K562 (cell line): ENCODE measurements around the gene CLIP1. TPM values are rescaled to one million over a fixed set of nuclear protein-coding genes. Genes with fewer than 3 reads are reported as not detected.
A peak's percentile ranks its signal among the peaks of the same experiment; 100 is the strongest.

Experiments
- ATAC-seq: fragments of 200-7000 bp; cut with Tn5 transposase; 3 replicates; pipeline ENCODE4 v1.9.1; 2020; ENCODE audit warnings: moderate library complexity
- Bru-seq: library from RNA; stranded (reverse); fragments of 400-500 nt; gene quantifications from one replicate; lab custom pipeline; 2021; lab: Mats Ljungman, UMichigan
- BruChase-seq, 2 experiments: library from RNA; stranded (reverse); fragments of 400-500 nt; gene quantifications; one replicate each; lab custom pipeline; 2021; lab: Mats Ljungman, UMichigan
- BruUV-seq: library from RNA; stranded (reverse); fragments of 400-500 nt; replicated peaks from 2 replicates; lab custom pipeline; 2021; lab: Mats Ljungman, UMichigan
- CTCF ChIA-PET: fragments of 300-600 bp; formaldehyde crosslinking; extraction: SDS; loops from one replicate; lab custom pipeline; 2021; ENCODE audit warnings: low intra/inter-chr PET ratio; lab: Yijun Ruan, JAX
- POLR2A ChIA-PET: fragments of 300-600, 350-650 bp; sonication (Branson Sonifier 250); formaldehyde crosslinking; extraction: SDS; loops from one replicate; lab custom pipeline; 2021; ENCODE audit warnings: antibody characterized with exemption, inconsistent platforms; lab: Yijun Ruan, JAX
- DNase-seq, 4 experiments: peaks; one replicate each; pipeline versions ENCODE4 v3.0.0 to v3.0.0-alpha.2; 2011 to 2018; ENCODE audit warnings: low spot score in 3 of 4, mixed read lengths in 3 of 4; ENCODE audit errors: extremely low read depth in 1 of 4
- FAIRE-seq: peaks from 2 replicates; lab custom pipeline; 2011; peaks lifted over from hg19 to GRCh38; lab: Jason Lieb, UNC
- H2AFZ ChIP-seq: 2 replicates; pipeline ENCODE4 v1.6.0; 2011; ENCODE audit warnings: low read depth, low read length, control low read depth, inconsistent platforms
- H3K27ac ChIP-seq: fragments of 200-600 bp; 3 replicates; pipeline ENCODE4 v1.8.0; 2011; ENCODE audit warnings: low read depth, mild to moderate bottlenecking, control low read depth, inconsistent platforms, low read length, moderate library complexity, mixed read lengths; ENCODE audit errors: extremely low read depth
- H3K27me3 ChIP-seq, 2 experiments: fragments of 300-600 bp in 1 of 2; 2 replicates in 1 of 2; 3 replicates in 1 of 2; pipeline versions ENCODE4 v1.6.0 to v1.8.0; 2011; ENCODE audit warnings: inconsistent platforms in 2 of 2, low read length in 2 of 2, mild to moderate bottlenecking in 1 of 2, mixed read lengths in 1 of 2, moderate library complexity in 1 of 2; ENCODE audit not compliant: control insufficient read depth in 2 of 2, insufficient read depth in 2 of 2
- H3K36me3 ChIP-seq: fragments of 300-600 bp; 3 replicates; pipeline ENCODE4 v1.8.0; 2011; ENCODE audit warnings: mild to moderate bottlenecking, low read length, inconsistent platforms; ENCODE audit not compliant: control insufficient read depth, insufficient read depth
- H3K4me1 ChIP-seq, 2 experiments: fragments of 200-600 bp in 1 of 2; replicated peaks in 1 of 2; 2 replicates in 1 of 2; 3 replicates in 1 of 2; pipeline versions ENCODE4 v1.5.1 to v1.8.0; 2011; ENCODE audit warnings: inconsistent platforms in 2 of 2, low read length in 2 of 2, mild to moderate bottlenecking in 1 of 2, mixed read lengths in 1 of 2, moderate library complexity in 1 of 2; ENCODE audit not compliant: control insufficient read depth in 2 of 2, insufficient read depth in 2 of 2
- H3K4me2 ChIP-seq: 2 replicates; pipeline ENCODE4 v1.6.1; 2011; ENCODE audit warnings: low read length, control low read depth, inconsistent platforms, mixed read lengths; ENCODE audit not compliant: insufficient read depth
- H3K4me3 ChIP-seq: fragments of 200-600 bp; sonication (generic), shearing (Covaris generic); 2 replicates; pipeline ENCODE4 v1.5.1; 2016; ENCODE audit warnings: control low read depth, inconsistent platforms
- H3K79me2 ChIP-seq: fragments of 200-600 bp; 3 replicates; pipeline ENCODE4 v1.8.0; 2011; ENCODE audit warnings: low read length, inconsistent platforms; ENCODE audit not compliant: control insufficient read depth, insufficient read depth
- H3K9ac ChIP-seq, 2 experiments: 2 replicates each; pipeline versions ENCODE4 v1.6.0 to v1.6.1; 2011; ENCODE audit warnings: low read depth in 2 of 2, low read length in 2 of 2, control low read depth in 1 of 2, inconsistent platforms in 1 of 2, mild to moderate bottlenecking in 1 of 2, mixed read lengths in 1 of 2; ENCODE audit not compliant: insufficient read depth in 1 of 2
- H3K9me1 ChIP-seq: one replicate; pipeline ENCODE4 v1.6.0; 2011; ENCODE audit warnings: inconsistent platforms, mild to moderate bottlenecking, low read length, moderate library complexity; ENCODE audit not compliant: control insufficient read depth, insufficient read depth
- H3K9me3 ChIP-seq: replicated peaks from 2 replicates; pipeline ENCODE4 v1.5.1; 2011; ENCODE audit warnings: low read depth, low read length, inconsistent platforms; ENCODE audit not compliant: control insufficient read depth, insufficient read depth
- H4K20me1 ChIP-seq: replicated peaks from 2 replicates; pipeline ENCODE4 v1.6.1; 2011; ENCODE audit warnings: low read length, inconsistent platforms, mixed read lengths; ENCODE audit not compliant: control insufficient read depth, insufficient read depth
- ATF7 ChIP-seq: fragments of 450-650 bp; IDR thresholded peaks from 2 replicates; pipeline ENCODE4 v1.7.1; 2014; ENCODE audit warnings: mild to moderate bottlenecking, moderate library complexity
- PHF8 ChIP-seq: fragments of 200-600 bp; sonication (generic); IDR thresholded peaks from 2 replicates; pipeline ENCODE4 v1.6.1; 2012; ENCODE audit warnings: mixed run types, mild to moderate bottlenecking, inconsistent platforms, low read length, moderate library complexity, borderline replicate concordance
- SMAD4 ChIP-seq: fragments of 250-450 bp; sonication (Bioruptor Pico); conservative IDR thresholded peaks from 2 replicates; pipeline ENCODE4 v1.8.0; 2021; ENCODE audit warnings: inconsistent platforms, mild to moderate bottlenecking, moderate library complexity
- TFAP4 ChIP-seq: sonication (generic); formaldehyde crosslinking; IDR thresholded peaks from 2 replicates; pipeline ENCODE4 v1.8.0; 2022; ENCODE audit warnings: missing genetic modification reagents, mild to moderate bottlenecking, moderate library complexity, borderline replicate concordance
- ZBTB9 ChIP-seq: fragments of 450-650 bp; formaldehyde crosslinking; IDR thresholded peaks from 2 replicates; pipeline ENCODE4 v1.4.0; 2020; ENCODE audit warnings: mild to moderate bottlenecking, moderate library complexity
- ZNF584 ChIP-seq: fragments of 200-800 bp; sonication (Bioruptor generic); IDR thresholded peaks from 2 replicates; pipeline ENCODE4 v1.6.1; 2016; ENCODE audit warnings: low read depth, mild to moderate bottlenecking, missing genetic modification characterization, missing compliant biosample characterization
- ZNF589 ChIP-seq: fragments of 200-800 bp; sonication (Bioruptor generic); IDR thresholded peaks from 2 replicates; pipeline ENCODE4 v1.6.1; 2016; ENCODE audit warnings: low read depth, missing genetic modification characterization, missing compliant biosample characterization
- WGBS: fragments of 100-300 bp; shearing (Covaris generic); methylation state at CpG from one replicate; pipeline ENCODE4 v1.1.6; 2016; ENCODE audit warnings: low coverage, mixed read lengths; ENCODE audit not compliant: insufficient coverage; ENCODE audit errors: missing lambda C conversion rate; 5-methylcytosine and 5-hydroxymethylcytosine counted together
- in situ Hi-C: fragments of 300-500 bp; cut with MboI; formaldehyde crosslinking; loops from 4 replicates; pipeline ENCODE4 v1.15.0; 2018; ENCODE audit warnings: inconsistent platforms, mixed read lengths
- intact Hi-C: fragments of 100-400 bp; cut with micrococcal nuclease; formaldehyde crosslinking; loops from 2 replicates; pipeline ENCODE4 v1.14.2; 2022
- long read RNA-seq, 3 experiments: library from polyadenylated mRNA in 2 of 3; library from RNA in 1 of 3; unstranded in 2 of 3; stranded (forward) in 1 of 3; transcript quantifications; one replicate each; pipeline ENCODE4 v2.0.0, GENCODE V29; 2019 to 2022
- polyA minus RNA-seq, 3 experiments: library from RNA; depleted of rRNA, polyadenylated mRNA; stranded (reverse); fragments of >200 nt; gene quantifications; 2 replicates each; pipeline ENCODE4 v1.2.3, GENCODE V29; 2011
- polyA plus RNA-seq, 8 experiments: library from polyadenylated mRNA; depleted of rRNA in 4 of 8; stranded (reverse) in 5 of 8; unstranded in 3 of 8; fragments of >200 nt; fragmentation: Nextera tagmentation in 2 of 8; fragmentation: Illumina TruSeq in 1 of 8; extraction: Ambion mirVana in 2 of 8; extraction: Trizol in 1 of 8; gene quantifications; 2 replicates each; pipeline versions ENCODE4 v1.2.1 to v1.2.3, GENCODE V29; 2011 to 2014; ENCODE audit warnings: inconsistent platforms in 1 of 8, missing spikeins in 1 of 8
- total RNA-seq, 7 experiments: library from RNA; depleted of rRNA in 6 of 7; stranded (reverse); fragments of >200 nt in 6 of 7; fragmentation: Illumina TruSeq in 2 of 7; extraction: Trizol in 2 of 7; gene quantifications; 2 replicates each; pipeline versions ENCODE4 v1.2.1 to v1.2.3, GENCODE V29; 2011 to 2021; ENCODE audit warnings: low replicate concordance in 1 of 7

The CLIP1 gene
- total RNA-seq (2011; cell fraction: chromatin; rRNA removed; ENCODE audit: low replicate concordance) = 77.3 and 128 TPM in 2 replicates
- total RNA-seq (2011; cell fraction: nucleolus; rRNA removed) = 38.0 and 40.8 TPM in 2 replicates
- total RNA-seq (2011; cell fraction: nucleoplasm; rRNA removed) = 61.1 and 81.7 TPM in 2 replicates
- total RNA-seq (2014; rRNA removed) (19.7 and 20.1 TPM in 2 replicates), total RNA-seq (2014; rRNA removed; fragmentation: Illumina TruSeq; extraction: Trizol) (29.6 and 39.5 TPM in 2 replicates), total RNA-seq (2015; rRNA removed; fragmentation: Illumina TruSeq; extraction: Trizol) (33.3 and 33.9 TPM in 2 replicates), total RNA-seq (2021) (24.9 and 27.8 TPM in 2 replicates), polyA plus RNA-seq (2011; rRNA removed) (31.9 and 34.5 TPM in 2 replicates), polyA plus RNA-seq (2014; fragmentation: Illumina TruSeq; extraction: Trizol) (27.3 and 27.6 TPM in 2 replicates), polyA plus RNA-seq (2014; fragmentation: Nextera tagmentation; extraction: Ambion mirVana) (1 to 10 TPM; 5.8 to 6.1 TPM), polyA plus RNA-seq (2014; rRNA removed) (19.1 and 21.2 TPM in 2 replicates), polyA minus RNA-seq (2011; rRNA and poly(A)+ RNA removed) (48.7 and 54.3 TPM in 2 replicates), Bru-seq, nascent RNA (percentile 65 among the genes with signal in this experiment), BruChase-seq, experiment 1, labeled RNA remaining after a 2-hour chase (percentile 76 among the genes with signal in this experiment), BruChase-seq, experiment 2, labeled RNA remaining after a 6-hour chase (percentile 73 among the genes with signal in this experiment)
- polyA plus RNA-seq (2011; cell fraction: cytosol; rRNA removed) = 24.3 and 28.5 TPM in 2 replicates
- 31.9 and 33.0 TPM in 2 replicates for polyA plus RNA-seq (2011; cell fraction: nucleus; rRNA removed)
- polyA plus RNA-seq (2012) = 17.8 and 31.5 TPM in 2 replicates
- 16.9 and 22.4 TPM in 2 replicates for polyA minus RNA-seq (2011; cell fraction: cytosol; rRNA and poly(A)+ RNA removed)
- 17.0 and 35.5 TPM in 2 replicates for polyA minus RNA-seq (2011; cell fraction: nucleus; rRNA and poly(A)+ RNA removed)
- long read RNA-seq, experiment 1, full-length matches to known transcripts = 9 of 69 reads
- long read RNA-seq, experiment 1, partial matches to known transcripts = 44 of 69 reads
- long read RNA-seq, experiment 1, other reads (novel, unspliced or antisense) = 16 of 69 reads
- long read RNA-seq, experiment 2, partial matches to known transcripts = 1 of 11 reads
- long read RNA-seq, experiment 2, other reads (novel, unspliced or antisense) = 10 of 11 reads
- long read RNA-seq, experiment 3, partial matches to known transcripts = 12 of 18 reads
- long read RNA-seq, experiment 3, other reads (novel, unspliced or antisense) = 6 of 18 reads

- DNase-seq = peak; percentile 71 to 84 (median 76)
- H3K9me1 ChIP-seq = no peaks in the 10 kb centered on the region
- intact Hi-C loops (loop anchor here (1.0 to 5.0 kb wide), 3 partner anchors 22 to 90 kb away; no protein-coding TSS in a partner anchor), in situ Hi-C loops (no loop called here)
- no peak for FAIRE-seq
- no peaks in the 10 kb centered on the region for H4K20me1 ChIP-seq
- H3K9ac ChIP-seq = peak within 1 kb of the TSS; percentile 85 to 96
- POLR2A ChIA-PET = interaction anchor here (0.6 to 4.6 kb wide), 9 partner anchors 9 to 975 kb away, joined by 3 to 30 read pairs (median 3); no protein-coding TSS in a partner anchor
- ATAC-seq = peak; percentile 87
- peak within 1 kb of the TSS; percentile 95 for H3K4me2 ChIP-seq
- peaks cover 44% of the 10 kb centered on the region for H3K79me2 ChIP-seq
- no TSS peak for BruUV-seq
- peak within 1 kb of the TSS; percentile 72 for H3K4me3 ChIP-seq
- peak within 1 kb of the TSS; percentile 98 for H2AFZ ChIP-seq
- H3K27ac ChIP-seq = peak within 1 kb of the TSS; percentile 80
- CTCF ChIA-PET = interaction anchor here (0.6 to 1.6 kb wide), 3 partner anchors 22 to 85 kb away, joined by 3 to 12 read pairs (median 6); no protein-coding TSS in a partner anchor
- H3K9me3 ChIP-seq = no peaks in the 10 kb centered on the region
- H3K4me1 ChIP-seq = peaks cover 26 to 31% of the 10 kb centered on the region in 2 experiments
- no peaks in the 10 kb centered on the region for H3K27me3 ChIP-seq
- under 1% methylated on average over 46 of the region's 118 CpGs for WGBS
- no peaks in the 10 kb centered on the region for H3K36me3 ChIP-seq
- TF ChIP-seq ZNF584 (0 out of 2 replicates have a peak, but pooled peaks have one; percentile 15), ZNF589 (no peak; the same call in 1 of the 2 replicates), ZBTB9 (CRISPR knock-in tag) (peak; percentile 67), TFAP4 (CRISPR knock-in tag) (peak; percentile 58), PHF8 (peak; percentile 71; the same call in 1 of the 2 replicates), SMAD4 (peak; percentile 78), ATF7 (peak; percentile 33)
Observed at GRCh38 chr12:122421821-122422729, at the start of gene CLIP1. CLIP1 (minus strand) TSS chr12:122422669; CDS start chr12:122380452, 42,217 bp downstream.
